Suppressor macrophage treated with lipopolysaccharide for 1 hour (primary cell): ENCODE data around the gene CORIN.
A peak's percentile ranks its signal among the peaks of the same experiment; 100 is the strongest.
"Not testable (repeated sequence)": the region's sequence is repeated elsewhere in the genome, so short reads cannot be mapped to it uniquely, and the experiment has no call there.

Source experiments
- DNase-seq, 3 donors: peaks; one replicate each; pipeline ENCODE4 v3.0.0-alpha.2; 2020 to 2022

The CORIN gene

GRCh38 chr4:47718696-47719095 is 119.2 kb downstream of the CORIN start:
- no peak for DNase-seq

- DNase-seq = no peak
Measured at GRCh38 chr4:47717188-47717587, 120.7 kb downstream of the CORIN start.

- DNase-seq = peak in 1 of 3 donors; percentile 5
Measured at GRCh38 chr4:47715716-47716416, 122.0 kb downstream of the CORIN start.

- DNase-seq = no peak
Measured at GRCh38 chr4:47714269-47714668, 123.6 kb downstream of the CORIN start.

- no peak for DNase-seq
Measured at GRCh38 chr4:47713129-47713834, 124.6 kb downstream of the CORIN start.

GRCh38 chr4:47711646-47712045 is 126.2 kb downstream of the CORIN start:
- no peak for DNase-seq

GRCh38 chr4:47711183-47711582 is 126.7 kb downstream of the CORIN start:
- no peak for DNase-seq

- not testable (repeated sequence) for DNase-seq
Measured at GRCh38 chr4:47706352-47706751, 131.5 kb downstream of the CORIN start.

- DNase-seq = peak; percentile 19 to 48 (median 41)
Measured at GRCh38 chr4:47705326-47705981, 132.4 kb downstream of the CORIN start.

- peak; percentile 23 to 31 (median 23) for DNase-seq
Measured at GRCh38 chr4:47704693-47705325, 133.1 kb downstream of the CORIN start.

- no peak for DNase-seq
Measured at GRCh38 chr4:47703956-47704355, 133.9 kb downstream of the CORIN start.

- DNase-seq = no peak
Measured at GRCh38 chr4:47703008-47703407, 134.9 kb downstream of the CORIN start.

- DNase-seq = no peak
Measured at GRCh38 chr4:47701286-47701685, 136.6 kb downstream of the CORIN start.

- DNase-seq = no peak
Measured at GRCh38 chr4:47698837-47699236, 139.0 kb downstream of the CORIN start.

- DNase-seq = no peak
Measured at GRCh38 chr4:47696823-47697222, 141.0 kb downstream of the CORIN start.

- no peak for DNase-seq
Measured at GRCh38 chr4:47695260-47695659, 142.6 kb downstream of the CORIN start.

GRCh38 chr4:47694322-47694721 is 143.5 kb downstream of the CORIN start:
- no peak for DNase-seq

GRCh38 chr4:47692691-47693090 is 145.2 kb downstream of the CORIN start:
- no peak for DNase-seq

GRCh38 chr4:47691757-47692383 is 146.0 kb downstream of the CORIN start:
- DNase-seq = not testable (repeated sequence)

- DNase-seq = no peak
Measured at GRCh38 chr4:47690611-47691010, 147.3 kb downstream of the CORIN start.

GRCh38 chr4:47686294-47686872 is 151.5 kb downstream of the CORIN start:
- peak; percentile 83 to 86 (median 83) for DNase-seq

GRCh38 chr4:47675806-47676205 is 162.1 kb downstream of the CORIN start:
- DNase-seq = peak; percentile 31 to 50 (median 44)

GRCh38 chr4:47674144-47674543 is 163.7 kb downstream of the CORIN start:
- DNase-seq = no peak
